Neural progenitor cell (in vitro differentiated cells): Measurements from ENCODE around the gene INPPL1.

Source experiments
- EZH2 ChIP-seq: fragments of 200-600 bp; sonication (generic); IDR thresholded peaks from 2 replicates; pipeline ENCODE4 v1.6.1; 2017; ENCODE audit warnings: antibody characterized with exemption, mild to moderate bottlenecking, moderate library complexity
- TF ChIP-seq, protein P1 (sequence below): fragments of 200-600 bp; sonication (generic); IDR thresholded peaks from 2 replicates; pipeline ENCODE4 v1.5.1; 2017; ENCODE audit warnings: antibody characterized with exemption, mild to moderate bottlenecking

DNA sequence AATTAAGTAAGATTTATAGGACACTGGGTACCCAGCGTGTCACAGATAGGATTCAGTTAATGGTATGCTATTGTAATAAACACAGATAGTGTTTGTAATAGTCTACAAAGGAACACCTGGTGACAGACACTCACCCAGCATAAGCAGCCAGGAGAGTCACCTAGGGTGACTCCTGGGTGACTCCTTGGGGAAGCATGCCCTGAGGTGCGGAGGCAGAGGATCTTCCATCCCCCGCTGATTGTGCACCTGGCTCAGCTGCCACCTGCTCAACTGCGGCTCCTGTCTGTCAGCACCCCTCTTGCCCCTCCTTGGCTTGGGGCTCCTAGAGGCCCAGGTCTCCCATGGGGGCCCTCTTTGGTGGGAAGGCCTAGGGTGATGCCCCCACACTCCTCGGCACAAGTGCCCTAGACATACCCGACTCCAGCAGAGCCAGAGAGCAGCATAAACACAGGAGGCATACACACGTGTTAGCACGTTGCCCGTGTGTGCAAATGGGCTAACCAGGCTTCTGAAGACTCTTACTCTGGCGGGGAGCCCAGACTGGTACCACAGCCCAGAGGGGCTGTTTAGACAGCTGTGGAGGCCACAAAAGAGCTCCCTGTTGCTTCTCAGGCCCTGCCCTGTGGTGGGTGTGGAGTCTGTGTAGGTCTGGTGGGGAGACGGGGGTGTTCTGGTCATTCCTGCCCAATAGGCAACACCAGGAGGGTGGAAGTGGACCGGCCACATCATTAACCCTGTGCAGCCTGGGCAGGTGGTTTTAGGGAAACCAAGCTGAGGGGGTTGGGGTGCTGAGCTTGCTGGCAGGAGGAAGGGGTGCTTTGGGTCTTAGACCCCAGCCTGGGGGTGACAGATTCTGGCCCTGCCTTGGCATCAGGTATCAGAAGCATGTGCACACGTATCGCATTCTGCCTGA lies 3.0 kb downstream of the INPPL1 start:
- no peak for TF ChIP-seq EZH2
- TF ChIP-seq, protein P1, sequence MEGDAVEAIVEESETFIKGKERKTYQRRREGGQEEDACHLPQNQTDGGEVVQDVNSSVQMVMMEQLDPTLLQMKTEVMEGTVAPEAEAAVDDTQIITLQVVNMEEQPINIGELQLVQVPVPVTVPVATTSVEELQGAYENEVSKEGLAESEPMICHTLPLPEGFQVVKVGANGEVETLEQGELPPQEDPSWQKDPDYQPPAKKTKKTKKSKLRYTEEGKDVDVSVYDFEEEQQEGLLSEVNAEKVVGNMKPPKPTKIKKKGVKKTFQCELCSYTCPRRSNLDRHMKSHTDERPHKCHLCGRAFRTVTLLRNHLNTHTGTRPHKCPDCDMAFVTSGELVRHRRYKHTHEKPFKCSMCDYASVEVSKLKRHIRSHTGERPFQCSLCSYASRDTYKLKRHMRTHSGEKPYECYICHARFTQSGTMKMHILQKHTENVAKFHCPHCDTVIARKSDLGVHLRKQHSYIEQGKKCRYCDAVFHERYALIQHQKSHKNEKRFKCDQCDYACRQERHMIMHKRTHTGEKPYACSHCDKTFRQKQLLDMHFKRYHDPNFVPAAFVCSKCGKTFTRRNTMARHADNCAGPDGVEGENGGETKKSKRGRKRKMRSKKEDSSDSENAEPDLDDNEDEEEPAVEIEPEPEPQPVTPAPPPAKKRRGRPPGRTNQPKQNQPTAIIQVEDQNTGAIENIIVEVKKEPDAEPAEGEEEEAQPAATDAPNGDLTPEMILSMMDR, result no peak
